Gastrocnemius medialis (tissue), 4 donors: ENCODE results near the gene PSAPL1.

ENCODE experiments used
- POLR2A ChIP-seq, 2 donors: fragments of 450-650 bp; IDR thresholded peaks; one replicate each; pipeline ENCODE4 v1.6.1; 2017; ENCODE audit warnings: antibody characterized with exemption in 2 of 2, mild to moderate bottlenecking in 2 of 2, moderate library complexity in 2 of 2
- TF ChIP-seq, protein P1 (sequence below), 5 experiments: fragments of 450-650 bp in 3 of 5; fragments of 200-600 bp in 2 of 5; sonication (generic) in 2 of 5; IDR thresholded peaks in 4 of 5; conservative IDR thresholded peaks in 1 of 5; 1 replicate in 4 of 5; 2 replicates in 1 of 5; pipeline ENCODE4 v1.5.1; 2016 to 2019; ENCODE audit warnings: antibody characterized with exemption in 5 of 5, mild to moderate bottlenecking in 3 of 5, moderate library complexity in 3 of 5

DNA sequence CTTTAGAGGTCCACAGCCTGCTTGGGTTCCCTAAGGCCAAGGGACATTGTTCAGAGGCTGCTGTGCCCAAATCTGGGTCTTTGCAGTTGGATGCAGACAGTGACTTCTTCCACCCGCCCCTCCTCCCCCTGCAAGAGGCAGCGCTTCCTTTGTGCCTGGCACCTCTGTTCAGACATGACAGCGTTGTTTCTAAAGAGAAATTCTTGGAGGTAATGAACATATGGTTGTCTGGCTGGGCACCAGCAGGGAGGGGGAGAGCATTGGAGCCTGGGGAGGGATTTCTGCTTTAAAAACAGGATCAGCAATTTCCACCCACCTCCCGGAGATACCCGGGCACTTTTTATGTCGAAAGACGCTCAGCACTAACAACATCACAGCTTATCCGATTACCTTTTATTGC lies 51.5 kb downstream of the PSAPL1 start:
- TF ChIP-seq, protein P1, sequence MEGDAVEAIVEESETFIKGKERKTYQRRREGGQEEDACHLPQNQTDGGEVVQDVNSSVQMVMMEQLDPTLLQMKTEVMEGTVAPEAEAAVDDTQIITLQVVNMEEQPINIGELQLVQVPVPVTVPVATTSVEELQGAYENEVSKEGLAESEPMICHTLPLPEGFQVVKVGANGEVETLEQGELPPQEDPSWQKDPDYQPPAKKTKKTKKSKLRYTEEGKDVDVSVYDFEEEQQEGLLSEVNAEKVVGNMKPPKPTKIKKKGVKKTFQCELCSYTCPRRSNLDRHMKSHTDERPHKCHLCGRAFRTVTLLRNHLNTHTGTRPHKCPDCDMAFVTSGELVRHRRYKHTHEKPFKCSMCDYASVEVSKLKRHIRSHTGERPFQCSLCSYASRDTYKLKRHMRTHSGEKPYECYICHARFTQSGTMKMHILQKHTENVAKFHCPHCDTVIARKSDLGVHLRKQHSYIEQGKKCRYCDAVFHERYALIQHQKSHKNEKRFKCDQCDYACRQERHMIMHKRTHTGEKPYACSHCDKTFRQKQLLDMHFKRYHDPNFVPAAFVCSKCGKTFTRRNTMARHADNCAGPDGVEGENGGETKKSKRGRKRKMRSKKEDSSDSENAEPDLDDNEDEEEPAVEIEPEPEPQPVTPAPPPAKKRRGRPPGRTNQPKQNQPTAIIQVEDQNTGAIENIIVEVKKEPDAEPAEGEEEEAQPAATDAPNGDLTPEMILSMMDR (IDR thresholded peaks at IDR 0.05 in 4 of 5, conservative IDR thresholded peaks at IDR 0.05 in 1 of 5), result no peak
- no peak for TF ChIP-seq POLR2A (IDR thresholded peaks at IDR 0.05)
